Measurements from ENCODE around the gene THRB. TPM values are rescaled to one million over a fixed set of nuclear protein-coding genes. Genes with fewer than 3 reads are reported as not detected.

Gene THRB
- total RNA-seq, 1 donor = 0.36 TPM

GRCh38 chr3:24507776-24508422, 13.2 kb upstream of the THRB start:
- H2AFZ ChIP-seq (ENCODE audit: low read length) = no peak overlapping the region
- H3K4me2 ChIP-seq (ENCODE audit: insufficient read depth, low read length) = no peak overlapping the region
- TF ChIP-seq, protein P1, sequence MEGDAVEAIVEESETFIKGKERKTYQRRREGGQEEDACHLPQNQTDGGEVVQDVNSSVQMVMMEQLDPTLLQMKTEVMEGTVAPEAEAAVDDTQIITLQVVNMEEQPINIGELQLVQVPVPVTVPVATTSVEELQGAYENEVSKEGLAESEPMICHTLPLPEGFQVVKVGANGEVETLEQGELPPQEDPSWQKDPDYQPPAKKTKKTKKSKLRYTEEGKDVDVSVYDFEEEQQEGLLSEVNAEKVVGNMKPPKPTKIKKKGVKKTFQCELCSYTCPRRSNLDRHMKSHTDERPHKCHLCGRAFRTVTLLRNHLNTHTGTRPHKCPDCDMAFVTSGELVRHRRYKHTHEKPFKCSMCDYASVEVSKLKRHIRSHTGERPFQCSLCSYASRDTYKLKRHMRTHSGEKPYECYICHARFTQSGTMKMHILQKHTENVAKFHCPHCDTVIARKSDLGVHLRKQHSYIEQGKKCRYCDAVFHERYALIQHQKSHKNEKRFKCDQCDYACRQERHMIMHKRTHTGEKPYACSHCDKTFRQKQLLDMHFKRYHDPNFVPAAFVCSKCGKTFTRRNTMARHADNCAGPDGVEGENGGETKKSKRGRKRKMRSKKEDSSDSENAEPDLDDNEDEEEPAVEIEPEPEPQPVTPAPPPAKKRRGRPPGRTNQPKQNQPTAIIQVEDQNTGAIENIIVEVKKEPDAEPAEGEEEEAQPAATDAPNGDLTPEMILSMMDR (IDR thresholded peaks at IDR 0.05; ENCODE audit: extremely low read depth, low read depth, low read length) = no peak
- H3K4me3 ChIP-seq (ENCODE audit: insufficient read depth, low read length) = no peak overlapping the region
- DNase-seq (ENCODE audit: insufficient read length, low spot score, missing footprints) = no peak
- H4K20me1 ChIP-seq (ENCODE audit: insufficient read depth, low read length) = no peaks in the 10 kb centered on the region
- H3K36me3 ChIP-seq (ENCODE audit: insufficient read depth, low read length) = no peaks in the 10 kb centered on the region
- no peaks in the 10 kb centered on the region for H3K4me1 ChIP-seq (ENCODE audit: insufficient read depth, low read length)
- no peaks in the 10 kb centered on the region for H3K9me3 ChIP-seq (ENCODE audit: low read depth, low read length)
- no peak overlapping the region for H3K27ac ChIP-seq (ENCODE audit: low read depth, low read length)
- H3K79me2 ChIP-seq (ENCODE audit: insufficient read depth, low read length) = no peaks in the 10 kb centered on the region
- no peaks in the 10 kb centered on the region for H3K27me3 ChIP-seq (ENCODE audit: insufficient read depth, low read length)

GRCh38 chr3:24506966-24507775, 12.5 kb upstream of the THRB start:
- no peak for DNase-seq (ENCODE audit: insufficient read length, low spot score, missing footprints)

DNA sequence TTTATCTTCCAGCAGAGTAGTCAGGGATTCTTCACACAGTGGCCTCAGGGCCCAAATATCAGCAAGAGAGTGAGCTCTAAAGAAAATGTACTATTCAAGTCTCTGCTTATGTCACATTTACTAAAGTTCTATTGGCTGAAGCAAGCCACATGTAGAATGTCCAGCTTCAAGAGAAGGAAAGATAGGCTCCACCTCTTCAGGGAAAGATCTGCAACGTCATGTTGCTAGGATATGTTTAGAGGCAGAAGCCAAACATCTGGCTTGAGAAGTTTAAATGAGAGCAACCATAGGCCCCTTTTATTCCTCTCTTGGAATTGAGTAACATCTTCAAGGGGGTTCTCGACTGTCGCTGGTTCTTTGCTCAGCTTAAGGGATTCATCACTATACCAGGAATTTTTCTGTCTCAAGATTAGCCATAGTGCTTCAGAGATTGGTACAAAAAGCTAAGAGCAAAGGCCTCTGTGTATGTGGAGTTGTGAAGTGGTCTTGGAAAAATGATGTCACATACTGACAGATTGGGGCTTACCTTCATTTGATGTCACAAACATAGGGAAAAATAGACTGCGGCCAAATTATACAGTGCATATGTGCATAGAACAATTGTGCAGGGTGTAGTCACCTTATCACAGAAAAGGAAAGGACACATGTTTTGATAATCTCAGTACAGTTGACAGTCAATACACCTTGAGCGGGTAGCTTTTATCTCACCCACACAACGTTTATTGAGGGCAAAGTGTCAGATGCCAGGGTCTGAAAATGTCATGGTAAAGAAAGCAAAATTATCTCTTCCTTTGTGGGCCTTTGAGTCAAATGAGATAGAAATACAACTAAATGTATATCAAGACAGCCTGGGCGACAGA, 11.3 kb upstream of the THRB start:
- no peaks in the 10 kb centered on the region for H3K4me1 ChIP-seq (ENCODE audit: insufficient read depth, low read length)
- no peak overlapping the region for H3K4me2 ChIP-seq (ENCODE audit: insufficient read depth, low read length)
- TF ChIP-seq, protein P1 (IDR thresholded peaks at IDR 0.05; ENCODE audit: extremely low read depth, low read depth, low read length) = no peak
- H3K36me3 ChIP-seq (ENCODE audit: insufficient read depth, low read length) = no peaks in the 10 kb centered on the region
- no peak overlapping the region for H2AFZ ChIP-seq (ENCODE audit: low read length)
- H3K27me3 ChIP-seq (ENCODE audit: insufficient read depth, low read length) = no peaks in the 10 kb centered on the region
- no peak overlapping the region for H3K27ac ChIP-seq (ENCODE audit: low read depth, low read length)
- no peak overlapping the region for H3K4me3 ChIP-seq (ENCODE audit: insufficient read depth, low read length)
- no peaks in the 10 kb centered on the region for H3K9me3 ChIP-seq (ENCODE audit: low read depth, low read length)
- DNase-seq (ENCODE audit: insufficient read length, low spot score, missing footprints) = no peak
- H4K20me1 ChIP-seq (ENCODE audit: insufficient read depth, low read length) = no peaks in the 10 kb centered on the region
- no peaks in the 10 kb centered on the region for H3K79me2 ChIP-seq (ENCODE audit: insufficient read depth, low read length)

More at GRCh38 chr3:24506966-24507775, 12.5 kb upstream of the THRB start:
- TF ChIP-seq, protein P1 (IDR thresholded peaks at IDR 0.05; ENCODE audit: extremely low read depth, low read depth, low read length) = no peak
- Histone ChIP-seq H3K4me2 (ENCODE audit: insufficient read depth, low read length) (no peak overlapping the region), H3K36me3 (ENCODE audit: insufficient read depth, low read length) (no peaks in the 10 kb centered on the region), H3K4me3 (ENCODE audit: insufficient read depth, low read length) (no peak overlapping the region), H3K79me2 (ENCODE audit: insufficient read depth, low read length) (no peaks in the 10 kb centered on the region), H4K20me1 (ENCODE audit: insufficient read depth, low read length) (no peaks in the 10 kb centered on the region), H3K27ac (ENCODE audit: low read depth, low read length) (no peak overlapping the region), H2AFZ (ENCODE audit: low read length) (no peak overlapping the region), H3K4me1 (ENCODE audit: insufficient read depth, low read length) (no peaks in the 10 kb centered on the region), H3K27me3 (ENCODE audit: insufficient read depth, low read length) (no peaks in the 10 kb centered on the region), H3K9me3 (ENCODE audit: low read depth, low read length) (no peaks in the 10 kb centered on the region)

Data from osteoblast (primary cell).